GM12878 (cell line): ENCODE data around the gene ZNF133. TPM values are rescaled to one million over a fixed set of nuclear protein-coding genes. Genes with fewer than 3 reads are reported as not detected.

Source experiments
- FOXM1 ChIP-seq: IDR thresholded peaks from 2 replicates; pipeline ENCODE4 v1.6.1; 2012; ENCODE audit warnings: low read depth, mild to moderate bottlenecking, inconsistent platforms, low read length, moderate library complexity
- MEF2A ChIP-seq: IDR thresholded peaks from 2 replicates; pipeline ENCODE4 v1.6.1; 2011; ENCODE audit warnings: low read depth, mild to moderate bottlenecking, low read length, moderate library complexity; ENCODE audit not compliant: insufficient read depth
- PML ChIP-seq: IDR thresholded peaks from 2 replicates; pipeline ENCODE4 v1.6.1; 2012; ENCODE audit warnings: low read length, inconsistent platforms
- SUZ12 ChIP-seq: fragments of 200-600 bp; sonication (generic); IDR thresholded peaks from one replicate; pipeline ENCODE4 v1.6.1; 2018; ENCODE audit warnings: antibody characterized with exemption, mild to moderate bottlenecking; ENCODE audit not compliant: unreplicated experiment
- polyA plus RNA-seq, 11 experiments: library from polyadenylated mRNA; depleted of rRNA in 4 of 11; unstranded in 6 of 11; stranded (reverse) in 5 of 11; fragments of >200 nt; fragmentation: Nextera tagmentation in 4 of 11; fragmentation: Illumina TruSeq in 1 of 11; extraction: Ambion mirVana in 4 of 11; extraction: Trizol in 1 of 11; gene quantifications; 1 replicate in 1 of 11; 2 replicates in 10 of 11; pipeline versions ENCODE4 v1.2.1 to v1.2.3, GENCODE V29; 2011 to 2016; ENCODE audit warnings: inconsistent platforms in 2 of 11, missing spikeins in 2 of 11, low read depth in 1 of 11
- total RNA-seq, 4 experiments: library from RNA; depleted of rRNA in 3 of 4; stranded (reverse); fragments of >200 nt in 3 of 4; fragmentation: Illumina TruSeq in 1 of 4; extraction: Trizol in 1 of 4; gene quantifications; 2 replicates each; pipeline versions ENCODE4 v1.2.1 to v1.2.3, GENCODE V29; 2013 to 2021
- TF ChIP-seq, protein P1 (sequence below): fragments of 450-650 bp; formaldehyde crosslinking; IDR thresholded peaks from 2 replicates; pipeline ENCODE4 v1.4.0; 2022; ENCODE audit warnings: mild to moderate bottlenecking, moderate library complexity
- TF ChIP-seq, protein P2 (sequence below): fragments of 450-650 bp; IDR thresholded peaks from 2 replicates; pipeline ENCODE4 v1.6.1; 2018; ENCODE audit warnings: mild to moderate bottlenecking, low read depth, moderate library complexity; ENCODE audit not compliant: partially characterized antibody
- TF ChIP-seq, protein P3 (sequence below): IDR thresholded peaks from 2 replicates; pipeline ENCODE4 v1.6.1; 2011; ENCODE audit warnings: low read depth, mild to moderate bottlenecking, low read length, moderate library complexity, borderline replicate concordance; ENCODE audit errors: extremely low read depth
- TF ChIP-seq, protein P4 (sequence below): IDR thresholded peaks from 2 replicates; pipeline ENCODE4 v1.6.1; 2011; ENCODE audit warnings: borderline replicate concordance, low read depth, mild to moderate bottlenecking, moderate library complexity, low read length; ENCODE audit not compliant: insufficient read depth, poor library complexity, severe bottlenecking

ZNF133 gene
- total and polyA plus RNA-seq, 10 of the 15 experiments (the other 5 are each of a cell fraction or from before 2014, with no cell fraction given), result 2.0 to 9.3 (median 7.3) TPM

DNA sequence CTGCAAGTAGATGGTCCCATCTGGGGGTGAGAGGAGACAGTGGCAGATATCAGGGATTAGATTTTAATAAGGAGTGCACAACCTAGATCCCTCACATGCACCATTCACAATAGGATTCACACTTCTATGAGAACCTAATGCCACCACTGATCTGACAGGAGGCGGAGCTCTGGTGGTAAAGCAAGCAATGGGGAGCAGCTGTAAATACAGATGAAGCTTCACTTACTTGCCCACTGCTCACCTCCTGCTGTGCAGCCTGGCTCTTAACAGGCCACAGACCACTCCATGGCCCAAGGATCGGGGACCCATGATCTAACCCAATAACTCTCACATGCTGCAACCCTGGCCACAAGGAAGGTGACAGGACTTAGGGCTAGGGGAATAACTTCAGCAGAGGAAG, 75.4 kb downstream of the ZNF133 start (continued):
- TF ChIP-seq, protein P1, sequence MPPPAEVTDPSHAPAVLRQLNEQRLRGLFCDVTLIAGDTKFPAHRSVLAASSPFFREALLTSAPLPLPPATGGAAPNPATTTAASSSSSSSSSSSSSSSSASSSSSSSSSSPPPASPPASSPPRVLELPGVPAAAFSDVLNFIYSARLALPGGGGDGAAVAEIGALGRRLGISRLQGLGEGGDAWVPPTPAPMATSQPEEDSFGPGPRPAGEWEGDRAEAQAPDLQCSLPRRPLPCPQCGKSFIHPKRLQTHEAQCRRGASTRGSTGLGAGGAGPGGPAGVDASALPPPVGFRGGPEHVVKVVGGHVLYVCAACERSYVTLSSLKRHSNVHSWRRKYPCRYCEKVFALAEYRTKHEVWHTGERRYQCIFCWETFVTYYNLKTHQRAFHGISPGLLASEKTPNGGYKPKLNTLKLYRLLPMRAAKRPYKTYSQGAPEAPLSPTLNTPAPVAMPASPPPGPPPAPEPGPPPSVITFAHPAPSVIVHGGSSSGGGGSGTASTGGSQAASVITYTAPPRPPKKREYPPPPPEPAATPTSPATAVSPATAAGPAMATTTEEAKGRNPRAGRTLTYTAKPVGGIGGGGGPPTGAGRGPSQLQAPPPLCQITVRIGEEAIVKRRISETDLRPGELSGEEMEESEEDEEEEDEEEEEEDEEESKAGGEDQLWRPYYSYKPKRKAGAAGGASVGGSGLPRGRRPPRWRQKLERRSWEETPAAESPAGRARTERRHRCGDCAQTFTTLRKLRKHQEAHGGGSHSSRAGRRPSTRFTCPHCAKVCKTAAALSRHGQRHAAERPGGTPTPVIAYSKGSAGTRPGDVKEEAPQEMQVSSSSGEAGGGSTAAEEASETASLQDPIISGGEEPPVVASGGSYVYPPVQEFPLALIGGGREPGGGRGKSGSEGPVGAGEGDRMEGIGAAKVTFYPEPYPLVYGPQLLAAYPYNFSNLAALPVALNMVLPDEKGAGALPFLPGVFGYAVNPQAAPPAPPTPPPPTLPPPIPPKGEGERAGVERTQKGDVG (CRISPR knock-in tag), result no peak
- no peak for TF ChIP-seq MEF2A
- no peak for TF ChIP-seq SUZ12
- no peak for TF ChIP-seq FOXM1
- TF ChIP-seq, protein P2, sequence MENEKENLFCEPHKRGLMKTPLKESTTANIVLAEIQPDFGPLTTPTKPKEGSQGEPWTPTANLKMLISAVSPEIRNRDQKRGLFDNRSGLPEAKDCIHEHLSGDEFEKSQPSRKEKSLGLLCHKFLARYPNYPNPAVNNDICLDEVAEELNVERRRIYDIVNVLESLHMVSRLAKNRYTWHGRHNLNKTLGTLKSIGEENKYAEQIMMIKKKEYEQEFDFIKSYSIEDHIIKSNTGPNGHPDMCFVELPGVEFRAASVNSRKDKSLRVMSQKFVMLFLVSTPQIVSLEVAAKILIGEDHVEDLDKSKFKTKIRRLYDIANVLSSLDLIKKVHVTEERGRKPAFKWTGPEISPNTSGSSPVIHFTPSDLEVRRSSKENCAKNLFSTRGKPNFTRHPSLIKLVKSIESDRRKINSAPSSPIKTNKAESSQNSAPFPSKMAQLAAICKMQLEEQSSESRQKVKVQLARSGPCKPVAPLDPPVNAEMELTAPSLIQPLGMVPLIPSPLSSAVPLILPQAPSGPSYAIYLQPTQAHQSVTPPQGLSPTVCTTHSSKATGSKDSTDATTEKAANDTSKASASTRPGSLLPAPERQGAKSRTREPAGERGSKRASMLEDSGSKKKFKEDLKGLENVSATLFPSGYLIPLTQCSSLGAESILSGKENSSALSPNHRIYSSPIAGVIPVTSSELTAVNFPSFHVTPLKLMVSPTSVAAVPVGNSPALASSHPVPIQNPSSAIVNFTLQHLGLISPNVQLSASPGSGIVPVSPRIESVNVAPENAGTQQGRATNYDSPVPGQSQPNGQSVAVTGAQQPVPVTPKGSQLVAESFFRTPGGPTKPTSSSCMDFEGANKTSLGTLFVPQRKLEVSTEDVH, result no peak
- TF ChIP-seq, protein P3, sequence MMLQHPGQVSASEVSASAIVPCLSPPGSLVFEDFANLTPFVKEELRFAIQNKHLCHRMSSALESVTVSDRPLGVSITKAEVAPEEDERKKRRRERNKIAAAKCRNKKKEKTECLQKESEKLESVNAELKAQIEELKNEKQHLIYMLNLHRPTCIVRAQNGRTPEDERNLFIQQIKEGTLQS, result no peak
- TF ChIP-seq, protein P4, sequence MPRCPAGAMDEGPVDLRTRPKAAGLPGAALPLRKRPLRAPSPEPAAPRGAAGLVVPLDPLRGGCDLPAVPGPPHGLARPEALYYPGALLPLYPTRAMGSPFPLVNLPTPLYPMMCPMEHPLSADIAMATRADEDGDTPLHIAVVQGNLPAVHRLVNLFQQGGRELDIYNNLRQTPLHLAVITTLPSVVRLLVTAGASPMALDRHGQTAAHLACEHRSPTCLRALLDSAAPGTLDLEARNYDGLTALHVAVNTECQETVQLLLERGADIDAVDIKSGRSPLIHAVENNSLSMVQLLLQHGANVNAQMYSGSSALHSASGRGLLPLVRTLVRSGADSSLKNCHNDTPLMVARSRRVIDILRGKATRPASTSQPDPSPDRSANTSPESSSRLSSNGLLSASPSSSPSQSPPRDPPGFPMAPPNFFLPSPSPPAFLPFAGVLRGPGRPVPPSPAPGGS, result no peak
- no peak for TF ChIP-seq PML
- TF ChIP-seq, all 136 proteins: peak for 0
